GM12878 (cell line): ENCODE results near the gene CTNNA3.
"Not testable (repeated sequence)": the region's sequence is repeated elsewhere in the genome, so short reads cannot be mapped to it uniquely, and the experiment has no call there.

ENCODE experiments used
- CTCF ChIP-seq, 3 experiments: IDR thresholded peaks in 2 of 3; conservative IDR thresholded peaks in 1 of 3; 2 replicates each; pipeline ENCODE4 v1.5.1; 2011; ENCODE audit warnings: low read depth in 3 of 3, low read length in 3 of 3, mild to moderate bottlenecking in 3 of 3, control low read depth in 2 of 3, moderate library complexity in 2 of 3, inconsistent platforms in 1 of 3, mixed read lengths in 1 of 3; ENCODE audit not compliant: control insufficient read depth in 2 of 3, insufficient read depth in 1 of 3; ENCODE audit errors: extremely low read depth in 1 of 3
- EGR1 ChIP-seq, 2 experiments: IDR thresholded peaks; 1 replicate in 1 of 2; 2 replicates in 1 of 2; pipeline ENCODE4 v1.6.1; 2011 to 2012; ENCODE audit warnings: low read depth in 2 of 2, low read length in 2 of 2, borderline replicate concordance in 1 of 2, mild to moderate bottlenecking in 1 of 2, moderate library complexity in 1 of 2
- JUND ChIP-seq: IDR thresholded peaks from 2 replicates; pipeline ENCODE4 v1.6.1; 2012; ENCODE audit warnings: low read depth, mild to moderate bottlenecking, low read length, improper control_type of control experiment, moderate library complexity
- NR2C2 ChIP-seq: IDR thresholded peaks from 2 replicates; pipeline ENCODE4 v1.6.1; 2011; ENCODE audit warnings: borderline replicate concordance, low read depth; ENCODE audit not compliant: control insufficient read depth, insufficient read length
- POLR2A ChIP-seq: IDR thresholded peaks from 2 replicates; pipeline ENCODE4 v1.6.1; 2011; ENCODE audit warnings: low read depth, mild to moderate bottlenecking, low read length
- POLR2AphosphoS2 ChIP-seq: IDR thresholded peaks from 2 replicates; pipeline ENCODE4 v1.6.1; 2011; ENCODE audit warnings: low read depth, mild to moderate bottlenecking, low read length, improper control_type of control experiment, moderate library complexity
- REST ChIP-seq: IDR thresholded peaks from 2 replicates; pipeline ENCODE4 v1.6.1; 2012; ENCODE audit warnings: mild to moderate bottlenecking, low read depth, low read length
- SIN3A ChIP-seq: IDR thresholded peaks from 2 replicates; pipeline ENCODE4 v1.6.1; 2012; ENCODE audit warnings: low read depth, low read length, improper control_type of control experiment
- TAF1 ChIP-seq: IDR thresholded peaks from 2 replicates; pipeline ENCODE4 v1.6.1; 2011; ENCODE audit warnings: mild to moderate bottlenecking, low read depth, low read length, borderline replicate concordance

GRCh38 chr10:66335753-66336152 lies 1360.2 kb downstream of the CTNNA3 start:
- not testable (repeated sequence) for TF ChIP-seq TAF1; EGR1 (IDR thresholded peaks at IDR 0.05; ENCODE audit: borderline replicate concordance in 1 of 2, low read depth in 2 of 2, low read length in 2 of 2); REST; POLR2A; CTCF (IDR thresholded peaks at IDR 0.05 in 2 of 3, conservative IDR thresholded peaks at IDR 0.05 in 1 of 3; ENCODE audit: control insufficient read depth in 2 of 3, extremely low read depth in 1 of 3, insufficient read depth in 1 of 3, low read depth in 3 of 3, low read length in 3 of 3); JUND; SIN3A; NR2C2; POLR2AphosphoS2
